Subcutaneous adipose tissue (tissue), 4 donors: ENCODE measurements around the gene NDST3. TPM values are rescaled to one million over a fixed set of nuclear protein-coding genes. Genes with fewer than 3 reads are reported as not detected.

ENCODE experiments used
- CTCF ChIP-seq: fragments of 450-650 bp; IDR thresholded peaks from one replicate; pipeline ENCODE4 v1.5.1; 2016; ENCODE audit warnings: low read depth, mild to moderate bottlenecking, control low read depth, antibody characterized with exemption, moderate library complexity
- total RNA-seq, 4 donors: library from RNA; depleted of rRNA; stranded (reverse); fragments of >200 nt; gene quantifications; one replicate each; pipeline ENCODE4 v1.1.0, GENCODE V29; 2016

NDST3 gene
- total RNA-seq, 4 donors from 2014 or later = not detected

GRCh38 chr4:118077767-118078105, 43.5 kb downstream of the NDST3 start:
- TF ChIP-seq CTCF = no peak

GRCh38 chr4:118081434-118081833, 47.1 kb downstream of the NDST3 start:
- TF ChIP-seq CTCF = no peak

GRCh38 chr4:118082182-118082581, 47.9 kb downstream of the NDST3 start:
- no peak for TF ChIP-seq CTCF

- TF ChIP-seq CTCF = no peak
Measured at GRCh38 chr4:118085700-118086099, 51.4 kb downstream of the NDST3 start.

DNA sequence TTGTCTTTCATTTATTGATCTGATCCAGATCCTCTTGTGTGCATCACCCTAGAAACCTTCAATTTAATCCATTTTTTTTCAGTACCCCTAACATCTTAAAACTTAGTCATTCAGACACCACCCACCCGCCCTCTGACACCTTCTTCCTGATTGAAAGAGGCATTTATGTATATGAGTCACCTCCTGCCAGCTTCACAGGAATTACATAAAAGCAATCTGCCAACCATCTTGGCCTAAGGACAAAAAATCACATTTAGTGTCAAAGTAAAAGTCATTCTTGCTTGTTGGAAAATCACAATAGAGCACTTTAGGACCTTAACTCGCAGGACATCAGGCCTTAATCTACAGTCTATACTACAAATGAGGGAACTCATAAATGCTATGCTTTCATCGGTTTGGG, 52.1 kb downstream of the NDST3 start:
- no peak for TF ChIP-seq CTCF

DNA sequence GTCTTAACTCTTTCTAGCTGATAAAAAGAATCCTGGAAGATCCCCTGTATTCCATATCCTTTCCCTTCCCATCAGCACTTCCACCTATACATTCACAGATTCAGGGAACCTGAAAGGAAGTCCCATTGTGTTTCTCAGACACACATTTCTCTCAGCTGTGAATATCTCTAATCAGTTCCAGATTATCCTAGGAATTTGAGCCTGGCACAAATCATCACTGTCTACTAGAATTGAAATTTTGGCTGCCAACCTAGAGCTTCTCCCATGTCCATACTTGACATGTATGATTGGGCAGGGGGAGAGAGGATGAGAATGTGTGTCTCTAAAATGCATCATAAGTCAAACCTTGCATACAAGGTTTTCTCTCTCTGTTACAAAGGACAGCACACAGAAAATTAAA, 53.1 kb downstream of the NDST3 start:
- no peak for TF ChIP-seq CTCF

- no peak for TF ChIP-seq CTCF
Measured at GRCh38 chr4:118099106-118099505, 64.8 kb downstream of the NDST3 start.

GRCh38 chr4:118102195-118102594, 67.9 kb downstream of the NDST3 start:
- TF ChIP-seq CTCF = no peak
